Stimulated activated CD4-positive, alpha-beta T cell treated with anti-CD3 and anti-CD28 coated beads, Interleukin-15, amount 100 ng/mL, for 1 hour (primary cell): ENCODE measurements around the gene RRAD.

Experiments used
- DNase-seq, 2 donors: peaks; one replicate each; pipeline ENCODE4 v3.0.0-alpha.2; 2020; ENCODE audit warnings: low read depth in 1 of 2, low spot score in 1 of 2

Gene RRAD

GRCh38 chr16:66881964-66882508 is 43.3 kb downstream of the RRAD start:
- DNase-seq, result no peak

DNA sequence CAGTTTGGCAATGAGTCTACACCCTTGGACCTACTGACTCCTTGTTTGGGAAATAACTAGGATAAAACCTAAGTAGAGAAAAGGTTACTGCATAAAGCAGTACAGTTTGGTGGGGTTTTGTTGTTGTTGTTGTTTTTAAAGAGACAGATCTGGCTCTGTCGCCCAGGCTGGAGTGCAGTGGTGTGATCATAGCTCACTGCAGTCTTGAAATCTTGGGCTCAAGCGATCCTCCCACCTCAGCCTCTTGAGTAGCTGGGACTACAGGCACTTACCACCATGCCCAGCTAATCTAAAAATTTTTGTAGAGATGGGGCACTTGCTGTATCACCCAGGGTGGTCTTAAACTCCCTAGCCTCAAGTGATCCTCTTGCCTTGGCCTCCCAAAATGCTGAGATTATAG is 43.8 kb downstream of the RRAD start:
- no peak for DNase-seq

DNA sequence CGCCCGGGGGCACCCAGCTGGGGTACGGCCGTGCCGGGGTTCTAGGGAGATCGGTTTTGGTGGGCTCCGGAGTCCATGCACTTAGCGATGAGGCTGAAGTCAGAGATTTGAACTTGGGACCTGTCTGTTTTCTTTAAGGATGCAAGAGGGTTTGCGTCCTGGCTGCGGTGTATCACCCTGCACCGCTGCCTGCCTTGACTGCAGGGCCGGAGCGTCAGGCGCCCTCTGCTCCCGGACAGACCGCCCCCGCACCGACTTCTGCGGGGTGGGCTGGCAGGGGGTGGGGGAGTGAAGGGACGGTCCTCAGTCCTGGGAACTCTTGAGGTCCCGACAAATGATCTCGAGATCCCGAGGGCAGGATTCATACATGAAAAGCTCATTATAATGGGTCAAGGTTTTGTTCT is 44.3 kb downstream of the RRAD start:
- no peak for DNase-seq

GRCh38 chr16:66880288-66881013 is 44.9 kb downstream of the RRAD start, which contains the start of gene PDP2:
Gene PDP2, plus strand, starts transcription at chr16:66880515. Its CDS starts 3,770 bp downstream, at chr16:66884285.
- DNase-seq, result peak; percentile 77 to 79

- DNase-seq, result peak in 1 of 2 donors; percentile 38
Measured at GRCh38 chr16:66878067-66878466, 47.3 kb downstream of the RRAD start.

DNA sequence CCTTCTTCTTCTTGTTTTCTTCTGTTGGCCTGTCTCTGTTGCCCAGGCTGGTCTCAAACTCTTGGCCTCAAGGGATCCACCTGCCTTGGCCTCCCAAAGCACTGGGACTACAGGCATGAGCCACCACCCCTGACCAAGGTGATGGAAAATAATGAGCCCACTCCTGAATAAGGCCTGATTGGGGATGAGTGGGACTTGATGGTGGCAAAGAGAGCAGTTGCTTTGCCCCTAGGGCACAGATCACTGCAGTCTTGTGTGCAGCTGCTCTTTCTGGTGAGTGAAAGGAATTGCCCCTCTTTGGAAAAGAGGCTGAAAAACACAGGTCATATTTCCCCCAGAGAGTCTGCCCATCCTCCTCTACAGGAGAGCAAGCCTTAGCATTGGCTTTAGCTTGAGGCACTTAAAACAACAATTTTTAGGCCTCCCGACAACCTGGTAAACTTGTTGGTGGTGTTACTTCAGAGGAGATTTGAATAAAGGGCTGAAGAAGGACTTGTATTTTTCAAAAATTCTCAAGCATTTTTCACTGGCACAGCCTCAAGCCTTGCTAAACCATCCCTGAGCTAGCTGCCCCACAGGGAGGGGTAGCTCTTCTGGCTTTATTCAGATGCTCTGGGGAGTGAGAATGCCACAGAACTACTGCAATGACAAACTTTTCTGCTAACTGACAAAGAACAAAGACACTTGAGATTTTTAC is 51.1 kb downstream of the RRAD start:
- DNase-seq, result no peak

DNA sequence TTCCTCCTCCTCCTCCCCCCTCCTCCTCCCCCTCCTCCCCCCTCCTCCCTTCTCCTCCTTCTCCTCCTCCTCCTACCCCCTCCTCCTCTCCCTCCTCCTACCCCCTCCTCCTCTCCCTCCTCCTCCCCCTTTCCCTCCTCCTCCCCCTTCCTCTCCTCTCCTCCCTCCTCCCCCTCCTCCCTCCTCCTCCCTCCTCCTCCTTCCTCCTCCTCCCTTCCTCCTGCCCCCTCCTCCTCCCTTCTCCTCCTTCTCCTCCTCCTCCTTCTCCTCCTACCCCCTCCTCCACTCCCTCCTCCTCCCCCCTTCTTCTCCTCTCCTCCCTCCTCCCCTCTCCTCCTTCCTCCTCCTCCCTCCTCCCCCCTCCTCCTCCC is 51.7 kb downstream of the RRAD start:
- no peak for DNase-seq

DNA sequence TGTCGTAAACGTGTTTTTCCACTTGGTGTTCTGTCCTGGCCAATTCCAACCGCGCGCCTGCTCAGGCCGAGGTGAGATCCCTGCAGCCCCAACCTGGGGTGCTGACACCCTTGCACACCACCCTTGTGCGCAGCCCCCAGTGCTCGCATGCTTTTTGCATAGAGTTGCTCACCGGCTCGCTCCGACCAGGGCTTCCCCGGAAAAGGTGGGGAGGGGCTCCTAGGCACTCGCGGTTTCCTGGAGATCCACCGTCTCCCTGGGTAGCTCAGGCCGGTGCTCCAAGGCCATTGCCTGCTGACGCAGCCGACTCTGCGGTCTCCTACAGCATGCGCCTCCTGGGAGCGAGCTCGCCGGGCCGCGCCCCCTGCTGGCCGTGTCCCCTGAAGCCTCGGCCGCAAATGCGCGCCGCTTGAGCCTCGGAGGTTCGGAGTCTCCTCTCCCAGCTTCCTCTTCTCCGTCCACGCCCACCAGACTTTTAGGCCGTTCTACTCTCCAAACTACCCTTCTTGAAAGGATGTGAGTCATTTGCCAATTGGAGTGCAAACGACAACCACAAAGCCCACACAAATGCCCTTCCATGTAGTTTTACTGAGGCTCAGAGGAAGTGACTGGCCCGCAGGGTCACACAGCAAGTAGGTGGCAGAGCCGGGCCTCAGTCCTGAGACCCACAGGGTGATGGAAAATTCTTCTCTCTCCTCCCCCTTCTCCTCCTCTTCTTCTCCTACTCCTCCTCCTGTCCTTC is 52.2 kb downstream of the RRAD start:
- peak; percentile 77 to 78 for DNase-seq

- no peak for DNase-seq
Measured at GRCh38 chr16:66872559-66872942, 52.8 kb downstream of the RRAD start.

DNA sequence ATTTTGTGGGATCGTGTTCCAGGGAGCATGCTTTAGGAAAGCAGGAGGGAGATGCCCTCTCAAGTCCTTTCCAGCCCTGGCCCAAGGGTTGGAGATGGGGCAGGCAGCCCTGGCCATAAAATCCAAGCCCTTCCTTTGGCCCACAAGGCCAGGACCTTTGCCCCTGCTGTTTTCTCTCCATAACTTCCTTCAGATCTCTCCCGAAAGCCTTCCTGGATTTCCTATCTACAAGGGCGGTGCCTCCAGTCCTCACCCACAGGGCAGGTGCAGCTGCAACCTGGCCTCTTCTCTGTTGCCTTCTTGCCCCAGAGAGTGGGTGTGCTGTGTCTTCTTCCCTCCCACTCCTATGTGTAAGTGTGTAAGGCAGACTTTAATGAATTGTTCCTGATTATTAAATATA is 53.5 kb downstream of the RRAD start:
- DNase-seq, result no peak
